GM18505 (cell line): ENCODE results near the gene RBM3.

Source experiments
- ATAC-seq: cut with Tn5 transposase; IDR thresholded peaks from one replicate; pipeline ENCODE4 v1.9.1; 2021; ENCODE audit not compliant: unreplicated experiment
- POLR2A ChIP-seq: IDR thresholded peaks from 4 replicates; pipeline ENCODE4 v1.6.1; 2011; ENCODE audit warnings: borderline replicate concordance; ENCODE audit not compliant: insufficient read depth, insufficient read length; ENCODE audit errors: extremely low read depth

RBM3 gene

GRCh38 chrX:48592971-48593370, 18.7 kb downstream of the RBM3 start:
- TF ChIP-seq POLR2A = no peak
- ATAC-seq = no peak

GRCh38 chrX:48595929-48596328, 21.6 kb downstream of the RBM3 start:
- no peak for ATAC-seq
- TF ChIP-seq POLR2A = no peak

- ATAC-seq = peak; percentile 68
- peak; percentile 78 for TF ChIP-seq POLR2A
These were observed 23.3 kb downstream of the RBM3 start, which contains the start of gene WDR13 for GRCh38 chrX:48597353-48598264. WDR13 (plus strand) TSS chrX:48597492; CDS start chrX:48597997, 505 bp downstream.

- no peak for TF ChIP-seq POLR2A
- ATAC-seq = no peak
These were observed 24.3 kb downstream of the RBM3 start for GRCh38 chrX:48598614-48599013.

GRCh38 chrX:48599341-48599740, 25.1 kb downstream of the RBM3 start:
- no peak for ATAC-seq
- no peak for TF ChIP-seq POLR2A

GRCh38 chrX:48600226-48600625, 25.9 kb downstream of the RBM3 start:
- no peak for TF ChIP-seq POLR2A
- no peak for ATAC-seq

- no peak for TF ChIP-seq POLR2A
- no peak for ATAC-seq
These were observed 27.6 kb downstream of the RBM3 start for GRCh38 chrX:48601741-48602394.

GRCh38 chrX:48604701-48605100, 30.4 kb downstream of the RBM3 start:
- TF ChIP-seq POLR2A = no peak
- ATAC-seq = no peak

- TF ChIP-seq POLR2A = no peak
- ATAC-seq = no peak
These were observed 31.8 kb downstream of the RBM3 start for GRCh38 chrX:48606091-48606490.

GRCh38 chrX:48611703-48612102, 37.4 kb downstream of the RBM3 start:
- ATAC-seq = no peak

GRCh38 chrX:48613502-48614160, 39.3 kb downstream of the RBM3 start:
- ATAC-seq = no peak
- TF ChIP-seq POLR2A = no peak

More at GRCh38 chrX:48611703-48612102, 37.4 kb downstream of the RBM3 start:
- TF ChIP-seq POLR2A = no peak

- TF ChIP-seq POLR2A = no peak
These were observed 42.3 kb downstream of the RBM3 start for GRCh38 chrX:48616576-48616975.

More at GRCh38 chrX:48616576-48616975, 42.3 kb downstream of the RBM3 start:
- no peak for ATAC-seq
